Measurements from ENCODE around the gene GAS2.

GRCh38 chr11:22846726-22847125 is 180.3 kb downstream of the GAS2 start:
- TF ChIP-seq RAD21 (conservative IDR thresholded peaks at IDR 0.05) (no peak), CTCF (IDR thresholded peaks at IDR 0.05; ENCODE audit: poor library complexity, severe bottlenecking) (no peak), EZH2 (IDR thresholded peaks at IDR 0.05; ENCODE audit: borderline replicate concordance, insufficient read depth, low read length, poor library complexity, severe bottlenecking) (no peak), TAF1 (IDR thresholded peaks at IDR 0.05; ENCODE audit: low read depth) (no peak), POLR2AphosphoS5 (IDR thresholded peaks at IDR 0.05) (no peak), SMC3 (conservative IDR thresholded peaks at IDR 0.05; ENCODE audit: poor library complexity) (no peak), REST (IDR thresholded peaks at IDR 0.05; ENCODE audit: borderline replicate concordance) (no peak), EP300 (conservative IDR thresholded peaks at IDR 0.05; ENCODE audit: poor library complexity, severe bottlenecking) (no peak)

Measured in neural cell (in vitro differentiated cells).